ENCODE data around the gene TKTL1. TPM values are rescaled to one million over a fixed set of nuclear protein-coding genes. Genes with fewer than 3 reads are reported as not detected.

The TKTL1 gene
- total RNA-seq, 1 experiment from 2014 or later = not detected

DNA sequence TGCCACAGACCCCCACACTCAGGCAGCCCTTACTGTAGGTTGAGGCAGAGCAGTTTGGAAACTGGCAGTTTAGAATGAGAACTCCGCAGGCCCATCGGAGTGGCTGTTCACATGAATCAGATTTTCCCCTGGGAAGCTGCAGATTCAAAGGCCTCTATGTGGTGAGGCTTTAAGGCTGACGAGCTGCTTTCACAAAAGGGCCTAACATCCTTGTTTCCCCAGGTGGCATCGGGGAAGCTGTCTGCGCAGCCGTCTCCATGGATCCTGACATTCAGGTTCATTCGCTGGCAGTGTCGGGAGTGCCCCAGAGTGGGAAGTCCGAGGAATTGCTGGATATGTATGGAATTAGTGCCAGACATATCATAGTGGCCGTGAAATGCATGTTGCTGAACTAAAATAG lies 33.7 kb downstream of the TKTL1 start:
- in situ Hi-C loops (cut with HindIII; ENCODE audit: low pct_unique_long_range_greater_than_20kb, low sequenced_read_pairs) (no loop called here), intact Hi-C loops (cut with micrococcal nuclease; ENCODE audit: unreplicated experiment) (no loop called here)
- BruUV-seq (replicated peaks) = no TSS peak
- H3K27me3 ChIP-seq (ENCODE audit: control insufficient read depth, insufficient read depth, low read length) = peaks cover 7% of the 10 kb centered on the region; the same call in 1 of the 2 replicates
- H3K27ac ChIP-seq (ENCODE audit: low read length) = no peak overlapping the region
- ATAC-seq (no peak), DNase-seq (ENCODE audit: low read depth, low spot score) (no peak)
- H3K4me1 ChIP-seq (ENCODE audit: control insufficient read depth, insufficient read depth, low read length) = no peaks in the 10 kb centered on the region
- no peak for TF ChIP-seq POLR2AphosphoS5 (IDR thresholded peaks at IDR 0.05; ENCODE audit: low read depth, low read length)
- no peak for TF ChIP-seq REST (IDR thresholded peaks at IDR 0.05; ENCODE audit: insufficient read depth in 1 of 2, low read depth in 2 of 2, low read length in 1 of 2)
- TF ChIP-seq CTCF (IDR thresholded peaks at IDR 0.05) = no peak
- no peak for TF ChIP-seq SIN3A (IDR thresholded peaks at IDR 0.05; ENCODE audit: borderline replicate concordance, insufficient read depth, low read depth, low read length)
- TF ChIP-seq TCF7L2 (IDR thresholded peaks at IDR 0.05; ENCODE audit: low read depth, low read length) = no peak
- H3K4me3 ChIP-seq (ENCODE audit: low read depth in 2 of 2, low read length in 2 of 2) = no peak overlapping the region
- H3K36me3 ChIP-seq (ENCODE audit: control insufficient read depth, insufficient read depth, low read length) = no peaks in the 10 kb centered on the region
- H3K9me3 ChIP-seq (ENCODE audit: control insufficient read depth, insufficient read depth, low read depth, low read length) = no peaks in the 10 kb centered on the region
- ChIA-PET CTCF (no interaction called here), POLR2A (no interaction called here)

GRCh38 chrX:154332561-154332960 lies 37.0 kb downstream of the TKTL1 start:
- no TSS peak for BruUV-seq (replicated peaks)
- H3K9me3 ChIP-seq (ENCODE audit: control insufficient read depth, insufficient read depth, low read depth, low read length) = no peaks in the 10 kb centered on the region
- in situ Hi-C loops (cut with HindIII; ENCODE audit: low pct_unique_long_range_greater_than_20kb, low sequenced_read_pairs) = no loop called here

More at GRCh38 chrX:154332561-154332960, 37.0 kb downstream of the TKTL1 start:
- ATAC-seq (no peak), DNase-seq (ENCODE audit: low read depth, low spot score) (no peak)
- Histone ChIP-seq H3K4me3 (ENCODE audit: low read depth in 2 of 2, low read length in 2 of 2) (no peak overlapping the region), H3K27ac (ENCODE audit: low read length) (no peak overlapping the region), H3K27me3 (ENCODE audit: control insufficient read depth, insufficient read depth, low read length) (no peaks in the 10 kb centered on the region), H3K36me3 (ENCODE audit: control insufficient read depth, insufficient read depth, low read length) (no peaks in the 10 kb centered on the region), H3K4me1 (ENCODE audit: control insufficient read depth, insufficient read depth, low read length) (no peaks in the 10 kb centered on the region)
- ChIA-PET POLR2A (no interaction called here), CTCF (no interaction called here)
- intact Hi-C loops (cut with micrococcal nuclease; ENCODE audit: unreplicated experiment) = no loop called here
- TF ChIP-seq POLR2AphosphoS5 (IDR thresholded peaks at IDR 0.05; ENCODE audit: low read depth, low read length) (no peak), SIN3A (IDR thresholded peaks at IDR 0.05; ENCODE audit: borderline replicate concordance, insufficient read depth, low read depth, low read length) (no peak), REST (IDR thresholded peaks at IDR 0.05; ENCODE audit: insufficient read depth in 1 of 2, low read depth in 2 of 2, low read length in 1 of 2) (no peak), TCF7L2 (IDR thresholded peaks at IDR 0.05; ENCODE audit: low read depth, low read length) (no peak), CTCF (IDR thresholded peaks at IDR 0.05) (no peak)

Data from Panc1 (cell line).